ENCODE data around the gene CLIC5.

CLIC5 gene

GRCh38 chr6:46010270-46010669 is 5.4 kb downstream of the CLIC5 start:
- no peak for DNase-seq (ENCODE audit: low spot score)
- TF ChIP-seq CTCF (IDR thresholded peaks at IDR 0.05; ENCODE audit: extremely low read depth, insufficient read depth, missing control alignments): no peak
- in situ Hi-C loops (cut with MboI; ENCODE audit: low pct_unique_long_range_greater_than_20kb, low sequenced_read_pairs, unreplicated experiment): no loop called here

GRCh38 chr6:46002264-46002663 is 13.4 kb downstream of the CLIC5 start:
- in situ Hi-C loops (cut with MboI; ENCODE audit: low pct_unique_long_range_greater_than_20kb, low sequenced_read_pairs, unreplicated experiment): no loop called here
- no peak for DNase-seq (ENCODE audit: low spot score)
- no peak for TF ChIP-seq CTCF (IDR thresholded peaks at IDR 0.05; ENCODE audit: extremely low read depth, insufficient read depth, missing control alignments)

- in situ Hi-C loops (cut with MboI; ENCODE audit: low pct_unique_long_range_greater_than_20kb, low sequenced_read_pairs, unreplicated experiment): no loop called here
- TF ChIP-seq CTCF (IDR thresholded peaks at IDR 0.05; ENCODE audit: extremely low read depth, insufficient read depth, missing control alignments): no peak
- DNase-seq (ENCODE audit: low spot score): no peak
These were observed 14.8 kb downstream of the CLIC5 start for GRCh38 chr6:46000905-46001304.

- no peak for DNase-seq (ENCODE audit: low spot score)
- in situ Hi-C loops (cut with MboI; ENCODE audit: low pct_unique_long_range_greater_than_20kb, low sequenced_read_pairs, unreplicated experiment): no loop called here
- no peak for TF ChIP-seq CTCF (IDR thresholded peaks at IDR 0.05; ENCODE audit: extremely low read depth, insufficient read depth, missing control alignments)
These were observed 17.1 kb downstream of the CLIC5 start for GRCh38 chr6:45998524-45998923.

GRCh38 chr6:45997875-45998506 is 17.7 kb downstream of the CLIC5 start:
- in situ Hi-C loops (cut with MboI; ENCODE audit: low pct_unique_long_range_greater_than_20kb, low sequenced_read_pairs, unreplicated experiment): no loop called here
- no peak for TF ChIP-seq CTCF (IDR thresholded peaks at IDR 0.05; ENCODE audit: extremely low read depth, insufficient read depth, missing control alignments)
- no peak for DNase-seq (ENCODE audit: low spot score)

GRCh38 chr6:45991189-45991588 is 24.5 kb downstream of the CLIC5 start:
- no peak for DNase-seq (ENCODE audit: low spot score)
- in situ Hi-C loops (cut with MboI; ENCODE audit: low pct_unique_long_range_greater_than_20kb, low sequenced_read_pairs, unreplicated experiment): no loop called here
- no peak for TF ChIP-seq CTCF (IDR thresholded peaks at IDR 0.05; ENCODE audit: extremely low read depth, insufficient read depth, missing control alignments)

Data from GM13977 (cell line).